GM12872 (cell line): Measurements from ENCODE around the gene FKBP1A.
A peak's percentile ranks its signal among the peaks of the same experiment; 100 is the strongest.

ENCODE experiments used
- TF ChIP-seq, protein P1 (sequence below): IDR thresholded peaks from 3 replicates; pipeline ENCODE4 v1.5.1; 2011; ENCODE audit warnings: low read depth, mild to moderate bottlenecking, low read length, moderate library complexity; ENCODE audit not compliant: insufficient read depth

FKBP1A gene

GRCh38 chr20:1392693-1393506, at the start of gene FKBP1A:
TSS of gene FKBP1A (minus strand) at chr20:1393054. CDS start at chr20:1392998, 56 bp downstream.
- TF ChIP-seq, protein P1, sequence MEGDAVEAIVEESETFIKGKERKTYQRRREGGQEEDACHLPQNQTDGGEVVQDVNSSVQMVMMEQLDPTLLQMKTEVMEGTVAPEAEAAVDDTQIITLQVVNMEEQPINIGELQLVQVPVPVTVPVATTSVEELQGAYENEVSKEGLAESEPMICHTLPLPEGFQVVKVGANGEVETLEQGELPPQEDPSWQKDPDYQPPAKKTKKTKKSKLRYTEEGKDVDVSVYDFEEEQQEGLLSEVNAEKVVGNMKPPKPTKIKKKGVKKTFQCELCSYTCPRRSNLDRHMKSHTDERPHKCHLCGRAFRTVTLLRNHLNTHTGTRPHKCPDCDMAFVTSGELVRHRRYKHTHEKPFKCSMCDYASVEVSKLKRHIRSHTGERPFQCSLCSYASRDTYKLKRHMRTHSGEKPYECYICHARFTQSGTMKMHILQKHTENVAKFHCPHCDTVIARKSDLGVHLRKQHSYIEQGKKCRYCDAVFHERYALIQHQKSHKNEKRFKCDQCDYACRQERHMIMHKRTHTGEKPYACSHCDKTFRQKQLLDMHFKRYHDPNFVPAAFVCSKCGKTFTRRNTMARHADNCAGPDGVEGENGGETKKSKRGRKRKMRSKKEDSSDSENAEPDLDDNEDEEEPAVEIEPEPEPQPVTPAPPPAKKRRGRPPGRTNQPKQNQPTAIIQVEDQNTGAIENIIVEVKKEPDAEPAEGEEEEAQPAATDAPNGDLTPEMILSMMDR, result no peak

GRCh38 chr20:1442304-1442703, 49.5 kb upstream of the FKBP1A start:
- TF ChIP-seq, protein P1, result no peak

DNA sequence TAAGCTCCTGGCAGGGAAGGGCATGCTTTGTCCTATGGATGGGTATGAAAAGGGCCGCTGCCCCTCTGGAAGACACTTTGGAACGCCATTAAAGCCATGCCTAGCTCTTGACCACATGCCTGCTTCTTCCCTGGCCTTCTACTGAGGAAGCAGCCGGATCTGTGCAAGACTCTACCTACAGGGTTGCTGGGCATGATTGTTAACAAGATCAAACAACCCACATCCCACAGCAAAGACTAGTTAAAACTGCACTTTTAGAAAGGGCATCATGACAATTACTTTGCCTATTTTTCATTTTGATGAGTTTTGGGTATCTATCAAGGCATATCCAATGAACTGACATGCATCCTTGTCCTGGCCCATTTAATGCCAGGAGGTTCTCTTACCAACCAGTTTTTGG, 48.3 kb upstream of the FKBP1A start:
- TF ChIP-seq, protein P1, result no peak

GRCh38 chr20:1440024-1440423, 47.2 kb upstream of the FKBP1A start:
- TF ChIP-seq, protein P1, result peak; percentile 54

- TF ChIP-seq, protein P1, result no peak
Measured at GRCh38 chr20:1438361-1438760, 45.5 kb upstream of the FKBP1A start.

DNA sequence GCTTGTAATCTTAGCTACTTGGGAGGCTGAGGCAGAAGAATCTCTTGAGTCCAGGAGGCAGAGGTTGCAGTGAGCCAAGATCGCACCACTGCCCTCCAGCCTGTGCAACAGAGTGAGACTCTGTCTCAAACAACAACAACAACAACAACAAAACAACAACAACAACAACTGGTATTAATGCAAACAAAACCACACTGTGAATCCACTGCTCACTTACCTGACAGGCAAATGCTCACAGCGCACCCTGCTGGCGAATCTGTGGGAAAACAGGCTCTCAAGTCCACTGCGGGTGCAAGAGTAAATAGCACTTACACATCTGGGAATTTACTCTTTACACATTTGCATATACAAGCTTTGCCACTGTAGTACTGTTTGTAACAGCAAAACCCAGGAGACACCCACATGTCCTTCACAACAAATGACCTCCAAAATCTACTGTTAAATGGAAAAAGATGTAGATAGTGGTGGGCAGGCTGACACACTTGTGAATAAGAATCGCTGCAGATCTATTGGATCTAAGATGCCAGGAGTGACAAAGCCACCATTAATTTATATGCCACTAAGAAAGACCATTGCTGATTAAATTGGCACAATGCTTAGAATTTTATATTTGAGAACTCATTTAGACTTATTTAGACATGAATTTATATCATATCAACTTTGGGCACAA, 44.5 kb upstream of the FKBP1A start:
- TF ChIP-seq, protein P1, result peak; percentile 93

GRCh38 chr20:1436263-1436662, 43.4 kb upstream of the FKBP1A start:
- TF ChIP-seq, protein P1, result no peak
